ENCODE measurements around the gene HSD17B14.
"Not testable (repeated sequence)": the region's sequence is repeated elsewhere in the genome, so short reads cannot be mapped to it uniquely, and the experiment has no call there.

Gene HSD17B14

DNA sequence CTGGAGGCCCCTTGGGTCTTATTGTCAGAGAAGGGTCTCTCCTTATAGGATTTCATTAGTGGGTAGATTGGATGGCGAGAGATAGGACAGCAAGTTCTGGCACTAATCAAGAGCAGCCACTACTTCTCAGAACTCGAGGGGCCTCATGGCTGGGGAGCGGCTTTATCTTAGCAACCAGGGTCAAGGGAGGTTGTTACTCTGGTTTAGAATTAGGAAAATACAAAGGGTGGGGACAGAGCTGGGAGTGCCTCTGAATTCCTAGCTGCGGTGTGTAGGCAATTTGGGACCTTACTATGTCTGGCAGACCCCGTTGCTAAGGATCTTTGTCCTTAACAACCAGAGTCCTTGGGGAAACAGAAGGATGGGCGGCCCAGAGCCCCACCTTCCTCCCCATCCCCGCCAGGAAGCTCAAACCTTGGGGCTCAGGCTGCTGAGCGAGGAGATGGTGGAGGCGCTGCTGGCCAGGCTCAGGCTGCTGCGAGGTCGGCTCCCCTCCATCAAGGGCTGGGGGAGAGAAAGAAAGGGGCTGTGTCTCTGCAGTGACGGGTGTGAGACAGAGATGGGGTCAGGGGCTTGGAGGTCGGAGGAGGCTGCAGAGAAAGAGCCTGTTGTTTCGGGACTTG is 30.9 kb upstream of the HSD17B14 start:
- DNase-seq: no peak

- DNase-seq: no peak
Observed at GRCh38 chr19:48866692-48867091, 30.4 kb upstream of the HSD17B14 start.

DNA sequence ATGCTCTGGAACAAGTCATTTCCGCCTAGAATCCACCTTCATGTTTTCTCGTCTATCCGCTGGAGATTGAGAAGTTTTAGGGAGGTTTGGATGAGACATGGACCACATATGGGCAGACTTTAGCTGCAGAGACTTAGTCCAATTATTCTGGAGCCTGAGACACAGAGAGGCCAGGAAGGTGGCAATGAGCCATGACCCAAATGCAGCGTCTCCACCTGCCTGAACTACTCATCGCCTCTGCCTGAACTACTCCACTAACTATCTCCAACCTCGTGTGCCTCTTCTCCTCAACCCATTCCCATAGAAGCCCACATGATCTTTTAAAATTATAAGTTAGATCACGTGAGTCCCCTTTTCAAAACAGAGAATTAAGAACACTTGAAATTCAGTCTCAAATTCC is 26.5 kb upstream of the HSD17B14 start:
- no peak for DNase-seq

GRCh38 chr19:48861313-48861712 is 25.0 kb upstream of the HSD17B14 start:
- no peak for DNase-seq

GRCh38 chr19:48859711-48860572 is 23.7 kb upstream of the HSD17B14 start:
- peak; percentile 56 for DNase-seq

GRCh38 chr19:48858984-48859710 is 22.9 kb upstream of the HSD17B14 start:
- peak; percentile 86 for DNase-seq

- no peak for DNase-seq
Observed at GRCh38 chr19:48856921-48857320, 20.6 kb upstream of the HSD17B14 start.

GRCh38 chr19:48854103-48854502 is 17.8 kb upstream of the HSD17B14 start:
- DNase-seq: no peak

DNA sequence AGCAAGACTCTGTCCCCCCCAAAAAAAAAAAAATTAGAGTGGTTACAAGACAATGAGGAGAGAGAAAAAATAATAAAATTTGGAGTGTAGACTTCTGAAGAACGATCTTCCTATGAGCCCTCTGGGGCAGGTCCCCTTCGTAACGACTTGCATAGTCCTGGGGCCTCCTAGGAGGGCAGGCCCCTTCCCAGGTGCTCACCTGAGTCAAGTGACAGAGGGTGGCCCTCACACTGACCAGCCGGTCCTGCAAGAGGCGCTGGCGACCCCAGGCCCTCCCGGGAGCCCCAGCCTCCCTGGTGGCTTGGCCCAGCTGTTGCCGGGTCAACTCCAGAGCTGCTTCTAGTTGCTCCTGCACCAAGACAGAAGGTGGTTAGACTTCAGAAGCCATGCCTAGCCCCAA is 17.2 kb upstream of the HSD17B14 start:
- DNase-seq: no peak

DNA sequence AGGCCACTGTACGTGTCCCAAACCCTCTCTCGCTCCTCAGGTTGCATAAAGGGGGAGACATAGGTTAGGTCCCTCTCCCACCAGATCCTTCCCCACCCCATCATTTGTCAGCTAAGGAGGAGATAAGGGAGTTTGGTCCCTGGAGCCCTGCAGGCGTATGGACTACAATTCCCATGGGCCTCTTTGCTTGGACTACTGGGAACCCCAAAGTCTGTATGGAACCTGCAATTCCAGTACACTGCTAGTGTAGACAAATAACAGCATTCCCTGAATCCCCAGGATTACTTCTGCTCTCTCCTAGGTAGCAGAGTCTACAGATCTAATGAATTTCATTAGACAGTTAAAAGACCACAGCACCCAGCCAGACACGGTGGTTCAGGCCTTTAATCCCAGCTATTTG is 16.0 kb upstream of the HSD17B14 start:
- DNase-seq: no peak

GRCh38 chr19:48846659-48847058 is 10.4 kb upstream of the HSD17B14 start:
- DNase-seq: not testable (repeated sequence)

GRCh38 chr19:48845384-48845783 is 9.1 kb upstream of the HSD17B14 start:
- no peak for DNase-seq

GRCh38 chr19:48844472-48844871 is 8.2 kb upstream of the HSD17B14 start:
- DNase-seq: no peak

DNA sequence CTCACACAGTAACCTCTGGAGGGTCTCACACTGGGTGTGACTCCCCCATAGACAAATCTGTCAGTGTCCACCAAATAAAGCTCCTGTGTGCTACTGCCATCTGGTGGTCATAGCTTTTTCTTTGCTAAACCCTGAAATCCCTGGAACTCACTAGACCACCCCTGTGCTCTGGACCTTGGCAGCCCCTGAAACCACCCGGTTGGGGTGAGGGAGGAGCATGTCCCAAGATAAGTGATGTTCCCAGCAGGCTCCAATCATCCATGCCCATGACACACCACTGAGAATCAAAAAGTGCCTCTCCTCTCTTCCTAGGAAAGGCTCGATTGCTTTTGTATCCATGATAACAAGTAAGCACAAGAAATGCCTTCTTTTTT is 6.5 kb upstream of the HSD17B14 start:
- DNase-seq: peak; percentile 30

DNA sequence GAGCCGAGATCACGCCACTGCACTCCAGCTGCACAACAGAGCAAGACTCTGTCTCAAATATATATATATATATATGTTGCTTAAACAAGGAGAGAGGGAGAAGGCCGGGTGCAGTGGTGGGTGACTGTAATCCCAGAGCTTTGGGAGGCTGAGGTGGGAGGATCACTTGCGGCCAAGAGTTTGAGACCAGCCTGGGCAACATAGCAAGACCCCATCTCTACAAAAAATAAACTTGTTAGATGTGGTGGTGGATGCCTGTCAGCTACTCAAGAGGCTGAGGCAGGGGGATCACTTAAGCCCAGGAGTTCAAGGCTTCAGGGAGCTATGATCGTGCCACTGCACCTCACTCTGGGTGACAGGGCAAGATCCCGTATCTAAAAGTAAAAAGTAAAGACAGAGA is 5.3 kb upstream of the HSD17B14 start:
- DNase-seq: no peak

- DNase-seq: no peak
Observed at GRCh38 chr19:48841047-48841446, 4.8 kb upstream of the HSD17B14 start.

- no peak for DNase-seq
Observed at GRCh38 chr19:48837687-48838086, 1.4 kb upstream of the HSD17B14 start.

GRCh38 chr19:48837051-48837524 is 797 bp upstream of the HSD17B14 start:
- peak; percentile 88 for DNase-seq

- DNase-seq: peak; percentile 90
Observed at GRCh38 chr19:48835734-48836088, 580 bp downstream of the HSD17B14 start.

- no peak for DNase-seq
Observed at GRCh38 chr19:48833977-48834376, 2.3 kb downstream of the HSD17B14 start.

DNA sequence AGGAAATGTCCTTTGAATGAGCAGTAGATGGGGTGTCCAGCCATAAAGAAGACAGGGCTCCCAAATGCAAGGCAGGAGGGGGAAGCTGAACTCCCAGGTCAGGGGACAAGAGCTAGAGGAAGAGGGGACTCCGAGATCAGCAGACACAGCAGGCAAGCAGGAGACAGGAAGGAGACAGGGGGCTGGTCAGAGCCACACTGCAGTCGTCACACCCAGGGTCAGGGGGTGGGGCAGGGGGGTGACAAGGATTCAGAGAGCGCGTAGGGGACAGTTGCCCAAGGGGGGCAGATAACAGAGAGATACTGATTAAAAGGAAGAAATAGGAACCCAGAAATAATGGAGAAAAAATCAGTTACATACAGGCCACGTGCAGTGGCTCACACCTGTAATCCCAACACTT is 3.2 kb downstream of the HSD17B14 start:
- DNase-seq: no peak

DNA sequence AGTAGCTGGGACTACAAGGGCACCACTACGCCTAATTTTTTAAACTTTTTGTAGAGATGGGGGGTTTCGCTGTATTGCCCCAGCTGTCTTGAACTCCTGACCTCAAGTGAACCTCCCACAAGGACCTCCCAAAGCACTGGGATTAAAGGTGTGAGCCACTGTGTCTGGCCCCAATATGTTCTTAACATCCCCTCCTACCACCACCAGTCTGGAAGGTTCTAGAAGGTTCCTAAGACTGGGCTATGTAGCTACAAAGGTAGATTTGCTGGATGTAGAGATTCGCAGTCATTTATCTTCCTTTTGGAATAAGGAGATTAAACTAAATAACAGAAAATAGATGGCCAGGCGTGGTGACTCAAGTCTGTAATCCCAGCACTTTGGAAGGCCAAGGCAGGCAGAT is 5.3 kb downstream of the HSD17B14 start:
- DNase-seq: no peak

DNA sequence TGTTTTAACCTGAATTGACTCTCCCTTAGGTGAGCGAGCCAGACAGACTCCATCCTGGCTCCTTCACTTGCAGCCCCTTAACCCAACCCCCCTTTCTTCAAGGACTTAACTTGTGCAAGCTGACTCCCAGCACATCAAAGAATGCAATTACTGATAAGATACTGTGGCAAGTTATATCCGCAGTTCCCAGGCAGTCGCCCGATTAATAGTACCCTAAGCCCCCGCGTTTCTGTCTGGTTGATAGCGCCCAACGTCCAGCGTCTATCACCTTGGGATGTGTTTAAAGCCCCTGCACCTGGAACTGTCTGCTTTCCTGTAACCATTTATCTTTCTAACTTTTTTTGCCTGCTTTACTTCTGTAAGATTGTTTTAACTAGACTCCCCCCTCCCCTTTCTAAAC is 6.2 kb downstream of the HSD17B14 start:
- no peak for DNase-seq

DNA sequence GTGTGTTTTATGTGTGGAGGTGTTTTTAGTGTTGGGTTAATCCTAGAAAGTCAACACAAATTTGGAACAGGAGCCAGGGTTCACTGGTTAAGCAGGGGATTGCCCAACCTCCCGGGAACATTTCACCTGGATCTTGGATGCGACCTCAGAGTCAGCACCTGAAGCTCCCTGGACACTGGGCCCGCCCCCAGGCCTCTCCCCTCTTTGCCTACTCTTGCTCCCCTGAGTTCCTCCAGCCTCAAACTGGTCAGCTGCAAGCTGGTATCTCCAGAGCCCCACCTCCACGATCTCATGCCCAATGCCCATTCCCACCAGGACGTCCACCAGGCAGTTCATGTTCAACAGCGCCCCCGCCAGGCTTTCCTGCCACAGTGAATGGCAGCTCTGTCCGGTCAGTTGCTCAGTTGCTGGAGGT is 9.7 kb downstream of the HSD17B14 start:
- DNase-seq: no peak
